OCI-LY3 (cell line): ENCODE data around the gene PRKAR1B.

ENCODE experiments used
- H2AFZ ChIP-seq: fragments of 200-600, 300-600 bp; shearing (Covaris generic); 2 replicates; pipeline ENCODE4 v1.6.0; 2014; ENCODE audit warnings: antibody characterized with exemption, low read depth, low read length
- H3K27ac ChIP-seq: fragments of 200-600, 300-600 bp; sonication (generic); 2 replicates; pipeline ENCODE4 v1.5.1; 2014; ENCODE audit warnings: mild to moderate bottlenecking, low read length, moderate library complexity, mixed read lengths
- H3K27me3 ChIP-seq: fragments of 200-600, 300-600 bp; sonication (generic); 2 replicates; pipeline ENCODE4 v1.6.1; 2014; ENCODE audit warnings: low read depth, low read length, mixed read lengths
- H3K36me3 ChIP-seq: fragments of 200-600, 300-600 bp; sonication (generic); replicated peaks from 2 replicates; pipeline ENCODE3; 2014; ENCODE audit warnings: low read depth, low read length, mixed read lengths
- H3K4me1 ChIP-seq: fragments of 300-600, 200-600 bp; sonication (generic); 2 replicates; pipeline ENCODE4 v1.6.1; 2014; ENCODE audit warnings: low read length, mixed read lengths
- H3K4me2 ChIP-seq: fragments of 200-600, 300-600 bp; sonication (generic); 2 replicates; pipeline ENCODE4 v1.6.1; 2014; ENCODE audit warnings: low read length, mixed read lengths
- H3K4me3 ChIP-seq: fragments of 300-600, 200-600 bp; sonication (generic); 2 replicates; pipeline ENCODE4 v1.5.1; 2014; ENCODE audit warnings: antibody characterized with exemption, mild to moderate bottlenecking, low read length, moderate library complexity
- H3K79me2 ChIP-seq: fragments of 300-600, 200-600 bp; shearing (Covaris generic); 2 replicates; pipeline ENCODE4 v1.6.1; 2014; ENCODE audit warnings: mild to moderate bottlenecking, low read length, mixed read lengths
- H3K9ac ChIP-seq: fragments of 300-600, 200-600 bp; shearing (Covaris generic); 2 replicates; pipeline ENCODE4 v1.6.0; 2014; ENCODE audit warnings: mild to moderate bottlenecking, low read length, moderate library complexity
- H3K9me3 ChIP-seq: fragments of 200-600, 300-600 bp; shearing (Covaris generic); 2 replicates; pipeline ENCODE4 v1.6.1; 2014; ENCODE audit warnings: low read length, mixed read lengths; ENCODE audit not compliant: insufficient read depth
- H4K20me1 ChIP-seq: fragments of 200-600, 300-600 bp; sonication (generic); 2 replicates; pipeline ENCODE4 v1.6.1; 2016; ENCODE audit warnings: low read length, mixed read lengths; ENCODE audit not compliant: insufficient read depth
- CTCF ChIP-seq: fragments of 200-600, 300-600 bp; sonication (generic); IDR thresholded peaks from 2 replicates; pipeline ENCODE4 v1.5.1; 2014; ENCODE audit warnings: antibody characterized with exemption, low read length, low read depth
- EZH2phosphoT487 ChIP-seq: fragments of 200-600 bp; shearing (Covaris generic); IDR thresholded peaks from 2 replicates; pipeline ENCODE4 v1.6.1; 2018; ENCODE audit warnings: antibody characterized with exemption, mixed run types, low read depth

The PRKAR1B gene

GRCh38 chr7:539731-540411 is 187.2 kb downstream of the PRKAR1B start:
- no peaks in the 10 kb centered on the region for H3K9me3 ChIP-seq
- no peak overlapping the region for H3K9ac ChIP-seq
- no peak overlapping the region for H3K4me3 ChIP-seq
- no peaks in the 10 kb centered on the region for H3K27me3 ChIP-seq
- H4K20me1 ChIP-seq = no peaks in the 10 kb centered on the region
- TF ChIP-seq EZH2phosphoT487 = no peak
- TF ChIP-seq CTCF = no peak
- H3K4me2 ChIP-seq = no peak overlapping the region
- no peaks in the 10 kb centered on the region for H3K36me3 ChIP-seq
- H3K79me2 ChIP-seq = no peaks in the 10 kb centered on the region
- no peak overlapping the region for H3K27ac ChIP-seq
- H3K4me1 ChIP-seq = no peaks in the 10 kb centered on the region
- no peak overlapping the region for H2AFZ ChIP-seq

GRCh38 chr7:538764-539685 is 188.1 kb downstream of the PRKAR1B start:
- Histone ChIP-seq H3K4me3 (no peak overlapping the region), H3K9me3 (no peaks in the 10 kb centered on the region), H3K27me3 (no peaks in the 10 kb centered on the region), H3K9ac (no peak overlapping the region), H3K4me1 (no peaks in the 10 kb centered on the region), H3K79me2 (no peaks in the 10 kb centered on the region), H3K36me3 (no peaks in the 10 kb centered on the region), H4K20me1 (no peaks in the 10 kb centered on the region), H2AFZ (no peak overlapping the region), H3K27ac (no peak overlapping the region), H3K4me2 (no peak overlapping the region)
- TF ChIP-seq EZH2phosphoT487 = no peak
- TF ChIP-seq CTCF = no peak

- H3K4me2 ChIP-seq = no peak overlapping the region
- no peak overlapping the region for H3K27ac ChIP-seq
- H2AFZ ChIP-seq = no peak overlapping the region
- H3K27me3 ChIP-seq = no peaks in the 10 kb centered on the region
- no peaks in the 10 kb centered on the region for H3K4me1 ChIP-seq
- no peaks in the 10 kb centered on the region for H4K20me1 ChIP-seq
- no peak for TF ChIP-seq CTCF
- TF ChIP-seq EZH2phosphoT487 = no peak
- no peaks in the 10 kb centered on the region for H3K79me2 ChIP-seq
- no peaks in the 10 kb centered on the region for H3K36me3 ChIP-seq
- no peak overlapping the region for H3K4me3 ChIP-seq
- no peak overlapping the region for H3K9ac ChIP-seq
- no peaks in the 10 kb centered on the region for H3K9me3 ChIP-seq
Observed at GRCh38 chr7:537911-538634, 189.0 kb downstream of the PRKAR1B start.

GRCh38 chr7:536231-536630 is 190.8 kb downstream of the PRKAR1B start:
- no peaks in the 10 kb centered on the region for H3K36me3 ChIP-seq
- no peak for TF ChIP-seq CTCF
- TF ChIP-seq EZH2phosphoT487 = no peak
- H3K4me3 ChIP-seq = no peak overlapping the region
- no peak overlapping the region for H2AFZ ChIP-seq
- no peak overlapping the region for H3K9ac ChIP-seq
- H3K4me2 ChIP-seq = no peak overlapping the region
- H3K4me1 ChIP-seq = no peaks in the 10 kb centered on the region
- H3K9me3 ChIP-seq = no peaks in the 10 kb centered on the region
- no peaks in the 10 kb centered on the region for H4K20me1 ChIP-seq
- H3K79me2 ChIP-seq = no peaks in the 10 kb centered on the region
- no peak overlapping the region for H3K27ac ChIP-seq
- no peaks in the 10 kb centered on the region for H3K27me3 ChIP-seq
